NCI-H187 treated with DMSO at 0.1 percent for 48 hours (cell line): Measurements from ENCODE around the gene SENP1.
"Not testable (repeated sequence)": the region's sequence is repeated elsewhere in the genome, so short reads cannot be mapped to it uniquely, and the experiment has no call there.

Experiments used
- DNase-seq: peaks from one replicate; lab custom pipeline; 2025; lab: John Stamatoyannopoulos, UW

SENP1 gene

GRCh38 chr12:48111312-48111693 is 5.4 kb upstream of the SENP1 start:
- DNase-seq = not testable (repeated sequence)

DNA sequence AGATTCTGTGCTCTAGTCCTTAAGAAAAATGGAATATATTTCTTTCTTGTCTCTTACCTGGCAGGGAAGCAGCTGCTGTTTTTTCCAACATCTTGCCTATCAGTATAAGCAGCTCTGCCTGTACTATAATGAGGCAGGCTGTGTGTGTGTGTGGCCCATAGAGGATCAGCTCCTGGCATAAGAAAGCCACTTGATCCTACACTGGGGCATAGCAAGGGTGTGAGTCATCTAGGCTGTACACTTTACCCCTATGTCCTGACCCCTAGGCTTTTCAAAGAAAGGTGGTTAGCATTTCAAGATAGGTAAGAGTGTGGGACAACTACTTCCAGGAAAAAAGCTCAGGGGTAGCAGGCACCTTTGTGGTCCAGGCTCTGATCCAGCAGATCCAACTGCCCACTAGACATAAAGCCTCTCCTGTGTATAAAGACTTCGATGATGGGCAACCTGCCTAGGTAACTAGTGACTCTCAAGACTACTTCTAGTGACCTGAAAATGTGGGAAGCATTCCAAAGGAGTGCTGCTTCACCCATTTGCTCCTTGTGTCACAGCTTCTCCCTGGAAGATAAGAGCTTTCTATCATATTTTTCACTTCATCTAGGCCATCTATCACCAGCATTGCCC is 4.9 kb upstream of the SENP1 start:
- DNase-seq = no peak

DNA sequence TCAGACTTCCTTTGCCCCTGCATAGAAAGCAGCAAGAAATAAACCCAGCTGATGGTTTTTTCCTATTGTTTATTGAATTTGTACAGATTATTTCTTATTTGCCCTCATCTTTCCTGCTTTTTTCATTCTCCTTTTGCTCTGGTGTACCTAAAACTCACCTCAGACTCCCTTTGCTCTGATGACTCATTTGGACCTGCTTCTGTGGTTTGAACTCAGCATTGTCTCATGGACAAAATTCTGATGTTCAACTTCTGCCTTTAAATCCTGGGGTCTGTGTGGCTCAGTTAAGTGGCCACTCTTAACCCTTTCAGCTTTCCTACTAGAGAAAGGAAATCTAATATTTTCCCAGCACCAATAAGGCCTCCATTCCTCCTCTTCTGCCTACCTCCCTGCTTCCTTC is 3.5 kb upstream of the SENP1 start:
- DNase-seq = no peak

DNA sequence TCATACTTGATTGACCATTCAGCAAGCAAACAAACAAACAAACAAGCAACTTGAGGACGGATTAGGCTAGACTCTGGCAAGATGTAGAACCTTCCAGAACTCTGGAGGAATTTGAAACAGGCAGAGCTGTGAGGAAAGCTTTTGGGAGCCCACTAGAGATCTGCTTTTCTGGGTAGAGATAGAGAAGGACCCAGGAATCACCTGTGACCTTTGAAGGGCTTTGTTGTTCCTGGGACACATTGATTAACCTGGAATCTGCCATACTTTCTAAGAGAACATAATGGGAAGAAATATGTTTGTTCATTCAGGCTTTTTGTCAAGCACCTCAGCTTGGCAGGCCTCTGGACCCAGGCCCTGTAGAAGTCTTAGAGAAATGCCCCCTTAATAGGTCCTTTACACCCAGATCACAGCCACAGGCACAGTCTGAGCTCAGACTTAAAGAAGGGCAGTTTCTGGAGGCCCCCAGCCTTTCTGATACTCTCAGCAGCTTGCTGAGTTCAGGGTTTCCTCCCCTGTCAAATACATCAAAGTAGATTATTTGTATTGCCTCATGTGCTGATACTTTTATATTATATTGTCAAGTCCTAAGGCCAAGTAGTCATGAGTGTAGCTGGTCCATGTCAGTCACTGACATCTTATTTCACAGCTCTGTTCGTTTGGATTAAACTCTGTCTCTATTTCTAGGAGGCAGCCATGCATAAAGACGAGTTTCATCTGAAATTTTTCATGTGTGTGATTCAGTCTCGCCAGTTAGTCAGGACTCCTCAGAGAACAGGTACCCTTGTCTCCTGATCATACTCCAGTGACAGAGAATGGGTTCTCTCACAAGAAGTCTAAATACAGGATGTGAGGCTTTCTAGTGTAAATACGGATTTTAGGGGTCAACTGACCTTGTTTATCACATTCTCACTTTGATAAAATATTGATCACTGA is 1.1 kb upstream of the SENP1 start:
- no peak for DNase-seq

DNA sequence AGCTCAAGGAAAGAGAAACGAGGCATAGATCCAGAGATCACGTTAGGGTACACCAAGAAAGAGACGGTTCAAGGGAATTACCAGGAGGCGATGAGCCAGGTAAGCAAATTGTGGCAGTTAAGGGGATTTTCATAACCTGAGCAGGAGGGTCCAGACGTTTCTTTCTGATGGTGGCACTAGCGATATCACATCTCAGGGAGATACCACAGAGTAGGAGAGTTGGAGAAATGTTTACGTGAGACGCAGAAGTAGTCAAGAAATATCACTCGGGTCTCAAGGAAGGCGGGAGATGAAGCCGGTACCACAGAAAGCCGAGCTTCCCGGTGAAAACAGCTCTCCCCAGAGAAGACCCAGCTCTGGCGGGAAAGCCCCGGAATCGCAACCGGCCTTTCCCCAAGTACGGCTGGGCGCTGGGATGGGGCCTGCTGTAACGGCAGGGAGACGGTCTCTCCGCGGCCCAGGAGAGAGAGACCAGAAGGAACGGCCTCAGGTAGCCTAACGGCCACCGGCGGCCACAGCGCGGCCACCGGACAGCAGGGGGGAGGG is 485 bp downstream of the SENP1 start:
- DNase-seq = no peak

- DNase-seq = no peak
Observed at GRCh38 chr12:48104531-48104930, 1.3 kb downstream of the SENP1 start.

GRCh38 chr12:48092611-48093010 is 13.3 kb downstream of the SENP1 start:
- no peak for DNase-seq

GRCh38 chr12:48086327-48086726 is 19.6 kb downstream of the SENP1 start:
- no peak for DNase-seq

GRCh38 chr12:48084841-48085460 is 20.9 kb downstream of the SENP1 start:
- no peak for DNase-seq

GRCh38 chr12:48084066-48084465 is 21.8 kb downstream of the SENP1 start:
- DNase-seq = no peak

DNA sequence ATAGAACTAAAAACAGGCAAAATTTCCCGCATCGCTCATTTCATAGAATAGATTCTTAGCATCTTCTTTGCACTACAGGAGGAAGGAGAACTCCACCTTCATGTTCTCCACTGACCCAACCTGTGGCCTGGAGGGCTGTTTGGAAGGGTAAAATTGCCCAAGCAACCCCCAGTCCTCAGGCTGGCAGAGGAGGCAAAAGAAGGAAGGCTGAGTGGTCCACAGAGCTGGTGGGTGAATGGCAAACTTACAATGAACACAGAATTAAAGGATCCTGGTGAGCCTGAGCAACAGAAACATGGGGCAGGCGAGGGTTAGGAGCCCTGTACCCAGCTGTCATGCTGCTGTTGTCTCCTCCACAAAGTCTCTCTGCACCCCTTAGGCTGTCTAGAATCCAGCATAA is 25.1 kb downstream of the SENP1 start:
- DNase-seq = no peak

DNA sequence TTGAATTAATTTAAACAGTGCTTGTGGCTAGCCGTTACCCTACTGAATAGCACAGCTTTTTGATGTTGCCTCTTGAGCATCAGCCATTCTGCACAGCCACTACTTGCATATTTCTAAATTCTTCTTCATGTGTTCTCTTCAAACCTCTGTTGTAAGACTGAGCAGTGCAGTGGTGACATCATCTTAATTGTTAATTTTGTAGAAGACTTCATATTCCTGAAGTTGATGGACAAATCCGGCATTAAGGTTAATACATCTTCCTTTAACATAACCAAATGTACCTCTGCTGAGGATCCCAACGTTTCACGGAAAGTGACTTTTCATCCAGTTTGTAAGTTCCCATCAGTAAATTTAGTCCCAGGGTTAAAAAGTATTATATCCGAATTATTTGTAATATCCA is 25.6 kb downstream of the SENP1 start:
- DNase-seq = no peak

GRCh38 chr12:48078901-48079300 is 27.0 kb downstream of the SENP1 start:
- DNase-seq = no peak

GRCh38 chr12:48077111-48077510 is 28.8 kb downstream of the SENP1 start:
- DNase-seq = no peak

DNA sequence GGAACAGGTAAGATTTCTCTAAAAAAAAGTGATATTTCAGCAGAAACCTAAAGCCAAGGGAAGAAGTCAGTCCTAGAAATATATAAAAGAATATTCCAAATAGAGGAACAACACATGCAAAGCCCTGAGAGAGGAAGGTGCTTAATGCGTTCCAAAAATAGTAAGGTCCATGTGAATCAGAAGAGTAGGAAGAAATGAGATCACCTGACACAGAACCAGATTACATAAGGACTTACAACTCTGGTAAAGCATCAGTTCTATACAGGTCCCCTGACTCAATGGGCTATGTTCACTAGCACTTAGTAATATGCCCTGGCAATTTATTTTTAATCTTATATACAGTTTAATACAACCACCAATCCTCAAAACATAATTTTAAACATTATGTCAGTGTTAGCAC is 30.0 kb downstream of the SENP1 start:
- no peak for DNase-seq

DNA sequence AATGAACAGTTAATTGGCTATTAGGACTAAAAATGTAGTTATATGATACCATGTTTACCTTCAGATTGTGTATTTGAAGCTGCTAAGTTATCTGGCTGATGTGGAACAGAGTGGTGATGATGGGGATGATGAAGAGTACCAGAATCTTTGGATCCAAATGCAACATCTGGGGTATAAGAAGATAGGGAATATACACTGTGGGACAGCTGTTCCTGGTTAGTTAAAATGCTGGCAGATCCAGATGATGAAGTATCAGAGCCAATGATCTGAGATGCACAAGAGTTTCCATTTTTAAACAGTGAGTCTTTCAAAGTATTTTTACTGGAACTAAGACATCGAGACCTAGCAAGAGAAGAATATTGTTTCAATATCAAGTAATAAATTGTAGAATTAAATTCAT is 31.6 kb downstream of the SENP1 start:
- DNase-seq = no peak

GRCh38 chr12:48072266-48072665 is 33.6 kb downstream of the SENP1 start:
- no peak for DNase-seq

- DNase-seq = no peak
Observed at GRCh38 chr12:48071808-48072207, 34.1 kb downstream of the SENP1 start.

GRCh38 chr12:48070731-48071130 is 35.1 kb downstream of the SENP1 start:
- no peak for DNase-seq

DNA sequence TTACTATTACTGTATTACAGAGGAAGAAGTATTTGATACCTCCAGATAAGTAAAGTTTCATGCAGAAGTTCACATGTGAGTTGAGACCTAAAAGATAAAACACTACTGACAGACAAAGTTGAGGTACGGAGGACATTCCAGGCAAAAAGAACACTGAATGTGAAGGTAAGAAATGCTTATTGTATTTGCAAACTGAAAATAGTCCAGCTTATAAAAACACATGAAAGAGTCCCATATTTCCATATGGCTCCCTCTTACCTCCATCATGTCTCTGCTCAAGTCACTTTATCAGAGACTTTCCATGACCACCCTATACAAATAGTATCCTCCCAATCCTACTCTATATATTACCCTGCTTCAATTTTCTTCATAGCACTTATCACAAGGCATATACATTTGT is 35.8 kb downstream of the SENP1 start:
- no peak for DNase-seq

GRCh38 chr12:48069241-48069640 is 36.6 kb downstream of the SENP1 start:
- DNase-seq = no peak

GRCh38 chr12:48068457-48068856 is 37.4 kb downstream of the SENP1 start:
- DNase-seq = no peak
